ENCODE results near the gene UNC5C.

The UNC5C gene

DNA sequence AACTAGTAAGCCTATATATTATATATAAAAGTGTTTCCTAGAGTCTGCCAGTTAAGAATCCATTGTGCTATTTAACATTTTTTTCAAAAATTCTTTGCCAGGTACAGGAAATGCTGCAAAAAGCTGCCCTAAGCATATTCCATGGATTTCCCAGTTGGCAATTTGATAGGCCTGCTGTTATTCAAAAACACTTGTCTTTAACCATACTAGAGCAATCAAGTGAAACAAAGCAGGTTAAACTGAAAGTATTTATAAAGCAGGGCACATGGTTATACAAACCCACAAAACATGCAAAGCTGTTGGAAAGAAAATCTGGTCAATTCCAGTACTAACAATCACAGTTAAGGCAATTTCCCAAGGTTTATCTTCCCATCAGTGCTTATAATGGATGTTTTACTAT, 159.9 kb downstream of the UNC5C start:
- DNase-seq = no peak

DNA sequence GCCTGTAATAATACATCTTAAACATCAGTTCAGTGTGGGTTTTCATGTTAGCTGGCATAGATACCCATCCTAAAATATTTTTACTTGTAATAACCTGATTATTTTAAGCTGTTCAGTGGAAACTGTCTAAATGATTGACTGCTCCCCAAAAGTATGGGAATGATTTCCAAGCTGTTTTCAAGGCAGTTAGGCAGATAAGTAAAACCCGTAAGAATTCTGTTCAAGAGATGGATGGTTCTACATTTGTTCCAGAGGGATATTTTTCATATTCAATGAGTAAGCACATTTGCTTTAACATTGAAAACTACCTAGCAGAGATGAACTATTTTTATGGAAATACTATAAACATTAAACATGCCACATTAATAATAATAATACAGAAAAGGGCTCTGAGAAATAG, 161.1 kb downstream of the UNC5C start:
- DNase-seq = no peak

DNA sequence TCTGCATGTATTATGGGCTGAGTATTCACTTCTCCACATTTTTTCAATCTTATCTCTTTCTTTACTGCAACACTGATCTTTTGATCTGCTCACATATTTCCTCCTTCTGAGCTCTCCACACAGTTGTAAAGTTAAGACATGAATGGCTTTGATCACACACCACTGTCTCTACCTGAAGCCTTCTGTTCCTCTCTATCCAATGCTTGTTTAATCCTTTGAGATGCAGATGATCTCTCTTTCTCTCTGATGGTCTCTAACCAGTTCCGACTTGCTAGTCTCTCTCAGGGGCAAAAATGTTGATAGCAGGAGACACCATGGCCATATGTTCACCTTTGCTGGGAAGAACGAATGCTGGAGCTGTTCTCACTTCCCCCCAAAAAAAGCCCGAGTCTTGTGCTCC, 162.4 kb downstream of the UNC5C start:
- DNase-seq = no peak

DNA sequence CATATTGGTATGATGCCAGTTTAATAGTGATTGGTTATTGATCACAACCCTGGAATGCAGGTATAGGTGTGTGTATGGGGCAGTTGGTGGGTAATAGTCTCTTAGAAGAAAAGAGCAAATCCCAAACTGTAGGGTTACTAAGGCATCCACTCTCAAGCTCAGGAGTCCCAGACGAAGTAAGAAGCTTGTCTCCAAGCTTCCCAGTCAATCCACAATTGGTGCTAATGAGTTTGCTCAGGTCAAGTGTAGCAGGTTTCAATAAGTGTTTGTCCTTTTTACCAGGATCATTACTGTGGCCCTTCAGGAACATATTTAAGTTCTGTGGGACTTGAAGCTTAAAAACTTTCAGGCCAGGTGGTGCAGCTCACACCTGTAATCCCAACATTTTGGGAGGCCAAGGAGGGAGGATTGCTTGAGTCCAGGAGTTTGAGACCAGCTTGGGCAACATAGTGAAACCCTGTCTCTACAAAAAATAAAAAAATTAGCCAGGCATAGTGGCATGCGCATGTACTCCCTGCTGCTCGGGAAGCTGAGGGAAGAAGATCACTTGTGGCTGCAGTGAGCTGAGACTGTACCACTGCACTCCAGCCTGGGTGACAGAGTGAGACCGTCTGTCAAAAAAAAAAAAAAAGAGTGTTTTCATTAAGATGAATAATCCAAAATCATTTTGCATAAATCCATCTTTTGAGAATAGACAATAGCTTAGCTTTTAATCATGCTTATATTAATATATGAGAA, 166.8 kb downstream of the UNC5C start:
- DNase-seq = no peak

DNA sequence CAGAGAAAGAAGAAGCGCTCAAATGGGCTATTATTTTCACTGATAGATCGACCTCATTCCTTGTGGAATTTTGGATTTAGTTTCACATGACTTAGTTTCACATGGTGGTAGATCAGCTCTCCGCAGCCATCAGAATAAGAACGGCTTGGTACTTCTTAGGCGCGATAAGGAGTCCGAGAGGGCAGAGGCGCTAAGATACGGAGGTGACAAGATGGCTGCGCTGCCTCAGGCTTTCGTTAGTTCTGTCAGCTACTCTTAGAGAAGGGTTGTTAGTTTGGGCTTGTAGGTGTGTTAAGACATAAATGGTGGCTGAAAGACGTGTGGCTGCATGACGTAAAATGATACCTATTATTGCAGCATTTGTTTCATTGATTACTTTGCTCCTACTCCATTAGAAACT, 169.1 kb downstream of the UNC5C start:
- no peak for DNase-seq

DNA sequence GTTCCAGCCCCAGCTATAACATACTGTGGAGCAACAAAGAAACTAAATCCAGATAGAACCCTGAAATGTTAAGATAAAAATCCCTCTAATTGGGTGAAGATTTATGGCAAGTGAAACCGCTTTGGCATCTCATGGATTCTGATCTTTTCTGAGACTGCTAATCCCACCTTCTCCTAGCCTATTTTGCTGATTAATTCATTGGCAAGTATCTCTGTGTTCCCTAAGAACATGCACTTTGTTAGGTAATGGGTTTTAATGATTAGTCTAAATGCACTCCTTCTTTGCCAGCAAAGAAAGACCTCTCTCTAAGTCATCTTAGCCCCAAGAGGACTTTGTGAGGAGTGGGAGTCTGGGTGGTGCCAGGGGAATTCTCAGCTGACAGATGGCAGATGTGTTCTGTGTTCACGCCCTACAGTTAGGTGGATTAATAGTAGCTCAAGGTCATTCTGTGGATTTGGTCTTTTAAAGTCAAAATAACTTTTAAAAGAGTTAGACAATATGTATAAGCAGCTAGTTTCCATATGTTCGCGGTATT, 171.3 kb downstream of the UNC5C start:
- no peak for DNase-seq

DNA sequence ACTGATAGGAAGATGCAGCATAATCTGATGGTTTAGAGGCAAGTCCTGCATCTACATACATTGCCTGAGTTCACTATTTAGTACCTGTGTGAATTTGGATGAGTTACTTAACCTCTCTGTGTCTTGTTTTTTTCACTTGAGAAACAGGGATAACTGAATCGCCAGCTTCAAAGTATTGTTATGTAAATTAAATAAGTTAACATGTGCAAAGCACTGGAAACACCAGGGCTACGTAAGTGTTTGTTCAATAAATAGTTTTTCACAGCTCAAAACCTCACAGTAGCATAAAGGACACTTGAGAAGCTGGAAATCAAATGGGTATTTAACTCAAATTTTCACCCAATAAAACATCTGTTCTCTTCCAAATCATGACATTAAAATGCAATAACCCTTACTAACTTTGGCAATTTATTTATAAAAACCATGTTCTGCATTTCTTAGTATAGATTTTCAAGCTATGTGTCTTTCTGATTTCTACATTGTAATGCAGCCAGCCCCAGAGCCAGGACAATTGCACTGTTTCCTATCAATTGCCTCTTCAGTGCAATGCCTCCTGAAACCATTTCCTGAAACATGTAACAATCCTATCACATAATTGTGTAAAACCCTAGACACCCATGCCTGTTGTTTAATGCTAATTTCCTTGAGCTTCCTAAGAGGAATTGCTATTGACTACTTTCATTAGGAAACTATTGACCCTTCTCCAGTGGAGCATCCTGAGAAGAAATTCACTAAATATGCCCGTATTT, 177.1 kb downstream of the UNC5C start:
- no peak for DNase-seq

DNA sequence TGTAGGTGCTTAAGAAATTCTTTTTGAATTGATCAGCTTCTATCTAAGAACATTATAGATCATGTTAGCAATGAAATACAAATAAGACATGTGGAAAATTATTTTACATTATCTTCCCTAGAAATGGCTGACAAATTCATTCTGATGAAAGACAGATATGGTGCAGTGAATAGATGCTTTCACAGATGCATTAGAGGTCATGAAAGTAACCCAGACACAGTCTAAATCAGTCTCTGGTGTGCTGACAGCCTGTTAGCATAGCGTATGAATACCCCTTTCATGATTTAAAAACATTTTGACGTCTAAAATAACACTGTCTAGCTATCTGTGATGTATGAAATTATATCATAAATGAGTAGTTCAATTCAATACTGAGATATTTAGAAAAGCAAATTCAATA, 180.9 kb downstream of the UNC5C start:
- DNase-seq = no peak

DNA sequence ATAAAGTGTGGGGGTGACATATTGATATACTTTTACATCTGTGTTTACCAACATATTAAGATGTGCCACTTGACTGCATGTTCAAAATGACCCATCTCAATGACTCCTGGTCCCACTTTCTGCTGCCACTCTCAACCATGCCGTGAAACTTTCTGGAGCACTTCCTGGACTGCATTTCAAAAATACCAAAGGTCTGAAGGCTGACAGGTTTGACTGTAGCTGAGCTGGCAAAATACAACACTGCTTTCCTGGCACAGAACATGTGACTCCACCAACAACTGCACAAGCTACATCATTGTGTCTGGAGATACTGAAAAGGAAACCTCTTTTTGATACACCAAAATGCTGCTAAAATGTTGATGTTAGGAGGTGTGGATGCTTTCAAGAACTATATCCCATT, 184.8 kb downstream of the UNC5C start:
- DNase-seq = no peak

DNA sequence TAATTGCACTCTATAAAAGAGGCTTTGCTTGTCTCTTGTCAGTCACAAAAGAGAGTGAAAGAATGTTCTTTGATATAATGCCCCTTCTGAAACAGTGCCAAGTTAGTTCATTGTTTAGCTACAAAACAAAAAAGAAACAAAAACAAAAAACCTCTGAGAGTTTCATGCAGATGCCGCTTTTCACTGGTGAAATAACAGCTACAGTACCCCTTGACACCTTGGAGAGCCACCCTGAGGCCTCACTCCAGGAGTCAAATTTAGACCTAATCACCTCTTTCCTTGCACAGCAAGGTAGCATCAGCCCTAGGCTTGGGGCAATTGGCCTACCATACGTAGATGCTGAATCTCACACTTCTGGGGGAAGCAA, 185.2 kb downstream of the UNC5C start:
- no peak for DNase-seq

DNA sequence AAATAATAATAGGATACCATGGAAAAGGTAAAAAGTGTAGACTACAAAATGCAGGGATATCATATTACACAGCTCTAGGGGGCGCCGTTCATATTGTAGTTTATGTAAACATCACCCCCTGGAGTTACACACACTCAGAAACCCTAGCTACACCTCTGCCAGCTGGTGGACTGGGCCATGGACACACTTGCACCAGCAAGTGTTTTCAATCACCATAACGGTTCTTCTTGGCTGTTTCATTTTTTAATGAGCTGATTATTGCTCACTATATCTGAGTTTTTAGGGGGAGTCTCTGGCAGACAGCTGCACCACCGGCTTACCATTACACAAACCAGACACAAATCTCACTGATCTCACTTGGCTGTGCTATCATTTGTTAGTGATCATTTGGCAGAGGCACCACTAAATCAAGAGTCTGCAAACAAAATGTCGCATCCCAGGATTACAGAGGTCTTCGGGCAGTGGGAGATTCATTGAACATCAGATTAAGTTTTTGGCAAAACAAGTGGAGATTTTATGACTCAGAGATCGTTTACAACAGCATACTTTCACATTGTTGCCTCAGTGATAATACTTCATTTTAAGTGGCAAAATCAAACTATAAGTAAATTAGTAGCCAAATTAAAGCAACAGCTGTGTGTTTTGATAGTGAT, 185.7 kb downstream of the UNC5C start:
- no peak for DNase-seq

DNA sequence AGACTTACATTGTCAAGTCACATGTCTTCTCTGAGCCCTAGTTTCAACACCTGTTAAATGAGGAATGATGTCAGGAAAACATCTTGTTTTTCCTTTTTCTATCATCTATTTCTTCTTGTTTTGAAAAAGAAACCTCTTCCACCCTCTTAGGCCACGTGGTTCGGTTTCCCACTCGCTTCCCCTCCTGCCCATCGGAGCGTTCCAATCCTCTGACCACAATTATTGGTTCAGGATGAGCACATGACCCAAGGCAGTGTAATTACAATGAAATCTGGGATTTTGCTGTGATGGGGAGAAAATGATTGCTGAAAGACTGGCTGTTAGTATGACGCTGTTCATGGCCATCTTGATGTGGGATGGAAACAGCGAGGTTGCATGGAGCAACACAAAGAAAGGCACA, 186.7 kb downstream of the UNC5C start:
- DNase-seq = no peak

DNA sequence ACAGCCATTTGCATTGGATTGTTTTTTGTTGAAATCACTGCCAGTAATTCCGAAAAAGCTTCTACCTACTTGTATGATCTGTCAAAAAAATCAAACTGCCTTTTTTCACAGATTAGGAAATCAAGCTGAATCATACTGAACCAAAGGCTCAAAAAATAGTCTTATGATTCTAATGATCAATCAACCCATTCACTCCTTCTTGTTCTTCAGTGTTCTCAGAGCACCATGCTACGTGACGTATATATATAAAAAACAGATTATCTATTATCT, 187.1 kb downstream of the UNC5C start:
- DNase-seq = no peak

DNA sequence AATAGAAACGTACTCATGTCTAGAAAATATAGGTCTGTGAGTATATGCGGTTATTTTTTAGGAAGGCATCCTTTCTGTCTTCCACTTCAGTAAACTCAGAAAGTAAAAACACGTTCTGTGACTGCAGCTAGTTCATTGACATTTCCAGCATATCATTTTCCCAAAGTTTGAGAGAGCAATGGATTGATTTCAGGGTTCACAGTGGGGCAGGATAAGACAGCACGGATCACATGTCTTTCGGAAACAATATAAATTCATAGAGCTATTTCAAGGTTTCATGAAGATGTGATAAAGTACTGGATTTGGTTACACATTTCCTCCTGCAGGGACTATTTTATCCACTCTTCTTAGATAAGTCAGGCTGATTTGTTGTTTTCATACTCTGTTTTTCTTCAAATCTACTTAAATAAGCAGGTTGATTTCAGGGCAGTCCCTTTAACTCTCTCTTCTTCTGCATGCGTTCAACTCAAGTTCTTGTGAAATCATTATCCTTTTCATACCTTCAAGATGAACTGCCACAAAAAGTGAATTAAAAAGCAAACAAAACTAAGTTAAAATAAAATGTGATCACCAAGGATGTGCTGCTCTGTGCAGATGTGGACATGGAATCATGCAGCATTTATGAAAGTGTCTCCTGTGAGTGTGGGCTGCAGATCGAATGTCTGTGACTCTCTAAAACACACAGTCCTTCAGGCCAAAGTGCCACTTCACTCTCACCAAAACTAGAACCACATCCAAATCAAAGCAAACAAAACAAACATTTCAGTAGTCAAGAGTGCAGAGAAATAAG, 187.7 kb downstream of the UNC5C start:
- DNase-seq = no peak

DNA sequence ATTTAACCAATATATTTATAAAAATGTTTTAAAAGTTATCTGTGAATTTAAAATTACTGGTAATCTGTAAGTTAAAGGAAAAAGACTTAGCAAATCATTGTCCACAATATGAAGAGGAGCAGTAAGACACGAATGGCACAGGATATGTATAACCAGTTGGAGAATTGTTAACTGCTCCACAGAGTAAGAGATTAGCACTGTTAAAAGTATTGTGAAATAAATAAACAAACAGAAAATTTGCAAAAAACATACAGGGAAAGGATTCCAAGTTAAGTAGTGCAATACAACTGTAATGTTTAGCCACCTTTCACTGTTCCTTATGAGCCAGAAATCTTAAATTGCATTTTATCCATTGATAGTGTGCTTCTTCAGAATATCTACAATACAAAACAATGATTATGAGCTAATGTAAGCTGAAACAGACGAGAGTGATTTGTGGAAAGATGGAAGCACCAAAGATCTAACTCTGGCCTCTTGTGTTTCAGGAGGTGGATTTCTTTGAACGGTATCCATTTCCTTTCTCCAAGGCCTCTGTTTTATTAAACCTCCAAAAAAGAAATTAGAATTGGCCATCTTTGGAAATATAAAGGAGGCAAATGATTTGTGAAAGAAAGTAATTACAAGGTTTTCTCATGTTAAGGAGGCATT, 188.4 kb downstream of the UNC5C start:
- no peak for DNase-seq

DNA sequence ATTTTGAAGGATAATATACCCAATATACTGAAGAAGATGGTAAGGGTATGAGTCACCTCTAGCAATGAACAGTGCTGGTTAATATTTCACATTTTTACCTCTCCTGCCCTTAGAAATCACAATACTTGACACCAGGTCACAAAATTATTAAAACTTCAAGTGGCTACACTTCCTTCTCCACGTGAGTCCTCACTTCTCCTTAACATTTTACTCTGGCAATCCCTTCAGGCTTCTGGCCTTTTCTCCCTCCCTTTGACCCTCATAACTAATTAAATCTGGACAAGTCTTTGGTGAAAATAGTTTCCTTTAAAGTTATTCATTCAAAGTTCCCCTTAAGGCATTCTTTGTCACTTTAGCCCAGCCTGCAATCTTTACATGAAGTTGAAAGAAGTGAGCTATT, 190.4 kb downstream of the UNC5C start:
- no peak for DNase-seq

DNA sequence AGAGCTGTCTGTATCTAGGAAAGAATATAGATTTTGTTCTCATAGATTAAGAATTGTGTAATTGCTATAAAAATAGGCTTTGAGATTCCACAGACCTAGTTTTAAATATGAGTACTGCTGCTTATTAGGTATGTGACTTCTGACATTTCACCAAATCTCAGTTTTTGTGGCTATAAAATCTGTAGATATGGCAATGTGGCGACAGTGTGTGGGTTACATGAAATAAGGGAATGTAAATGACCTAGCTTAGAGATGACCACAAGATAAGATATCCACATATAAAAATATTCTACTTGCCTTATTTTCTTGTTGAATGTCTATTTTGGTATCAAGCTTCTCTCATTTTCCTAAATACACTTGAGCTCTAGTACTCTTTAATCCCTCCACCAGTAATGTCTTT, 193.8 kb downstream of the UNC5C start:
- no peak for DNase-seq

DNA sequence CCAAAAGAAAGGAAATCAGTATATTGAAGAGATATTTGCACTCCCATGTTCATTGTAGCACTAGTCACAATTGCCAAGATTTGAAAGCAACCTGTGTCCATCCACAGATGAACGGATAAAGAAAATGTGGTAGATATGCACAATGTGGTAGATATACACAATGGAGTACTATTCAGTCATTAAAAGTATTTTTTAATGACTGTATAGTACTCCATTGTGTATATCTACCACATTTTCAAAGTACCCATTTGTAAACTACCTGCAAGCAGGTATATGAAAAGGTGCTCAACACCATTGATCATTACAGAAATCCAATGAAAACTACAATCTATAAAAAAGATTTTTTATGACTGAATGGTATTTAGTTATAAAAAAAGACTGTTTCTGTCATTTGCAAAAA, 200.4 kb downstream of the UNC5C start:
- DNase-seq = no peak

DNA sequence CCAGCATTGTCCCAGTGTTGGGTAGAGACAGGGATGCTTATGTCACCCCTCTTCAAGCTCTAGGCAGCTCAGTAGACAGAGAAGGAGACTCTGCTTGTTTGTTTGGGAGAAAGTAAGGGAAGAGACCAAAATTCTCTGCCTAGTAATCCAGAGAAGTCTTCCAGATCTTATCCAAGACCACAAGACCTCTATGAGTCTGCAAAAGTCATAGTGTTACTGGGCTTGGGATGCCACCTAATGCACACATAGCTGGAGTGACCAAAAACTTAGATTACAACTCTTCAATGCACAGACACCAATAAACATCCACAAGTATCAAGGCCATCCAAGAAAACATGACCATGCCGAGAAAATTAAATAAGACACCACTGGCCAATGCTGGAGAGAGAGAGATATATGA, 205.5 kb downstream of the UNC5C start:
- DNase-seq = no peak

DNA sequence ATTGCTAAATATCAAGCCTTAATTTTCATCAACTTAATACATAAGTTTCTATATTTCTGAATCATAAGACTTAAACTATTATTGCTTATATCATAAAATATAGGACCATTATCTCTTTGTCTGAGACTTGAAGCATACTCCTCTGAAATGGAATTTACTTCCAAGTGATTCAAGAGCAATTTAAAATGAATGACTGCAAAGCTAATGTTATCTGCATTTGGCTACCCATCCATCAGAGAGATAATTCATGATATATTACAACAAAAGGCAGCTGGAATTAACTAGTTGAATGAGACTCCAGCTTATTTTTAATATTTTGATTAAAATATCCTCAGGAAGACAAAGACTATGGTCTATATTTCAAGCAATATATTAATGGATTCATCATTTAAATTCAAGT, 208.6 kb downstream of the UNC5C start:
- DNase-seq = no peak

DNA sequence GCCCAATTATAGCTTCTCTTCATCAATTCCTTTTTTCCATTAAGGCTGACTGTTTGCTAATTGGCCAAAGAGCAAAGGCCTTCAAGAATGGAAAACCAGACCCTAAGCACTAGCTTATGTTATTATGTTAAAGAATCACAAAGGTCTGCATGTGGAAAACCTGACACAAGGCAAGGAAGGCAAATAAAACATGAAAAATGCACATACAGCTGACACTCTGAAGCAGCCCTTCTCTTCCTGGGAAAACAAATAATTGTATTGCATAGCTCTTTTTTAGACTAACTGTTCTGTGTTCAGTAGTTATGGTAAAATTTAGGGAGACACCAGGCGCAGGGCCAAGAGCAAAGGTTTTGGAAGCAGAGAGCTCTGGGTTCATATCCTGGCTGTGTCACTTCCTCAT, 223.1 kb downstream of the UNC5C start:
- DNase-seq = no peak

DNA sequence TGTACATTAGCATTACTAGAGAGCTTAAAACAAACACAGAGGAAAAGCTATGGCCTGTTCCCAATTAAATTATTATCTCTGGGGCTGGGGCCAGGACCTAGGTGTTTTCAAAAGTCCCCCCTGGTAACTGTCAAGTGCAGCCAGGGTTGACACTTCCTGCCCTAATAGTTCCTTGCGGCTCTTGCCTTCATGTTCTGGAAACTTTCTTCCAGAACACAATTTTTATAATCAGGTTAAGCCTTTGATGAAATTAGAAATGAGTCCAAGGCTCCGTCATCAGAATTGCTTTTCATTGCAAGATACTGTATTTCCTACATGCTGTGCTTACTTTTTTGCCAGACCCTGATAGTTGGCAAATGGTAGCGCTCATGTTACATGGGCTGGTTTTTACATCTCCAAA, 229.6 kb downstream of the UNC5C start:
- DNase-seq = no peak

DNA sequence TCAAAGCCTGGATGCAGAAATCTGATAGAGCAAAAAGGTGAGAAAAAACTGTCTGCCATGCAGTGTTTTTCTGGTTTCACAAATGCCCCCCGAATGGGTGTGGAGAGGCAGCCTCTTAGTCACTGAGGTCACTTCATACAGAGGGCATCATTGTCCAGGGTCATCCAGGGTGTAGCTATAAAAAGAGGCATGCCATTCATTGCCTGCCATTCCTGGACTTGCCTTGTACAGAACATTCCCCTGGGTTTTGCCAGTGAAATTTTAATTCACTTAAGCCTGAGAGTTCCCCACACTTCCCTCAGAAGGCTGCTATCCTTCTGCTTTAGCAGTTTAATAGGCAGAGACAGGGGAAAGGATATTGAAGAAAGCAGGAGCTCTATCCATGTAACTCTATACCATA, 230.3 kb downstream of the UNC5C start:
- DNase-seq = no peak
